ENCODE measurements around the gene TOR2A.

The TOR2A gene

DNA sequence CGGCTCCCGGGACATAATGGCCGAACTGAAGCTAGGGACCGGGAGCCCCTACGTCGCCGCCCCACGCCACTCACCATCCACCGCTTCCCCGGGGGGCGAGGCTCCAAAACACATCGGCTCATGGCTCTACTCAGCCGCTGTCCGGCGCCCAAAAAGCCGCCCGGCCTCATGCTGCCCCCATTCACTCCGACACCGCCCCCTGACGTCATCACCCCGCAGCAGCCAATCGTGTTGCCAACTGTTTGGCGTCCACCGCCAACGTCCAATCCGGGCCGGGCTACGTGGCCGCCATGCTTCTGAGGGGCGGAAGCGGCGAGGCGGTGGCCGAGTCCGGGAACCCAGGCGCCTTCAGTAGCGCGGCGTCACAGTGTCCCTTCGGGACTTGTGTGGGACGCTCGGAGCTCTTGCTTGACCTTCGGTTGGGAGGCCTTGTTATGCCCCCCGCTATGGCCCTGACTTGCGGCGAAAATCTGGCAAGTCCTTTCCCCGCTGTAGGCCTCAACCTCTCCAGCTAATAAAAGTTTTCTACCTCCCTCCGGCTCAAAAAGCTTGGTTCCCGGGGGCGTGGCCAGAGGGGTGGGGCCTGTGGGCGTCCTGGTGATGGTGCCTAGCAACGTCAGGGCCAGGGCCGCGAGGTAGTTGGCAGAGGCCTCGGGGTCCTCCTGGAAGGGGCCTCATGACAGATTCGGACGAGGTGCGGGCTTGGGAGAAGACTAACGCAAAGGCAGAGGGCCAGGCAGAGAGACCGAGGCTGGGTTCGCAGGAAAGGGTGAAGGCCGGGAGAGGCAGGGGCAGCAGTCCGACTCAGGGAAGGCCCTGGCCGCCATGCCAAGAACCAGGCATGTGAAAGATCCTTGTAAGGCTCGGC lies 19.4 kb downstream of the TOR2A start, which contains the start of the genes PTRH1 and TTC16:
Gene PTRH1 (minus strand): TSS at position 194 of the 868 bp plus-strand sequence. CDS start 24 bp downstream, at position 170.
Gene TTC16 (plus strand): TSS at position 610 of the 868 bp plus-strand sequence. CDS start 67 bp downstream, at position 677.
- DNase-seq, result peak; percentile 85

DNA sequence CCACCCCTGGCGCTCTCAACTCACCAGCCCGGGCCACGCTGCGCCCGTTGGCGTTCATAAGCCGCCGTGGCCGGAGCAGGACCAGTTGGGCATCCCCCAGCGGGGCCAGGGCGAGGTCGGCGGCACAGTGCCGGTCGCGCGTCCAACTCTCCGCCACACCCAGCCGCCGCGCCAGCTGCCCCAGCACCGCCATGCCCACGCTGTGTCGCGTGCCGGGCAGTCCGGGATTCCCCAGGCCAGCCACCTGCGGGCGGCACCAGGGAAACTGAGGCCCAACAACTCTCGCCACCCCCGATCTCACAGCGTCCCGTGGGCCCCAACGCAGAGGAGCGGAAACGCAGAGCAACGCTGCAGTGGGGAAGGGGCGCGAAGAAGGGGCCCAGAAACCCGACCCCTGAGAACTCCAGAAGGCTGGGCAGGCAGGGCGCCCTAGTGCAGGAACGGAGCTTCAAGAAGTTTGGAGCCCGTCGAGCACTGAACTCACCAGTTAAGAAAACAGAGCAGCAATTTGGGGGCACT lies 20.1 kb downstream of the TOR2A start:
- no peak for DNase-seq

DNA sequence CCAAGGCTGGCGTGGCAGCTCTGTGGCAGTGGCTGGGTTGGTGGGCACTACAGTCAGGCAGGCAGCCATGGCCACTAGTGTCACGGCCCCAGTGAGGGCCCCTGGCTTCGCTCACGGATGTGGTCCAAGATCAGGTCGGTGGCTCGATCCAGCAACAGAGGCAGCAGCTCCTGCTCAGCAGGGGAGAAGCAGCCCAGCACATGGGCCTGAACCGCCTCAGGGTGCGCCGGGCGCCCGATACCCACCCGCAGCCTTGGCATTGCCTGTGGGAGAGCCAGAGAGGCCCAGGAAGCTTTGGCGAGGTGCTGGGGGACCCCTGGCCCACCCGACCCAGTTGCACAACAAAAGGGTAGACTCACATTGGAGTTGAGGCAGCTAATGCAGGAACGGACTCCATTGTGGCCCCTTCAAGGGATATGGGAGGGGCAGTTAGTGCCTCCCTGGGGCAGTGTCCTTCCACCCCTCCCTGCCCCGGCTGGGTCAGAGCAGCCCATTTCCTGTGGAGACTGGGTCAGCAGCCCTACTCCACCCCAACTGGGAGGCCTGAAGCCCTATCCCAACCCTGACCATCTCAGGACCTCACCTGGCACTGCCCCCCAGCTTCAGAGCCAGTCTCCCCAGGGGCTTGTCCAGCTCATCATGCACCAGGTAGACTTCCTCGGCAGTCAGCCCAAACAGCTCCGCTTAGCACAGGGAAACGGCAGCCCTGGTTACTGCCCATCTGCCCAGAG lies 20.9 kb downstream of the TOR2A start:
- no peak for DNase-seq

DNA sequence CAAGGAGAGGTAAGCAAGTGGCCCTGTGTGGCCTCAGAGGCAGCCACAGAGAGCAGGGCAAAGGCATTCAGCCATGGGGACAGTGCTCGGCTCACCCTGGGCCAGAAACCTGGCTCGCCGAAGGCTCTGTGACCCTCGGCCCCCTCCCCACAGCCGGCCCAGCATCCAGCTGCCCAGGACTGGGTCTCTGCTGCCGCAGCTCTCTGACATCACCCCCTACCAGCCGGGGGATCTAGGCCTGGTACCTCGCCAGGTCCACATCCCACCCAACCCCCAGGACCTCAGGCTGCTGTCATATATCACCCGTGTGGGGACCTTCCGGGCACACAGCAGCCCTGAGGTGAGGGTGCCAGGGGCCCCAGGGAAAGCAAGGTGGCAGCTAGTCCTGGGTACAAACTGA lies 22.2 kb downstream of the TOR2A start:
- no peak for DNase-seq

DNA sequence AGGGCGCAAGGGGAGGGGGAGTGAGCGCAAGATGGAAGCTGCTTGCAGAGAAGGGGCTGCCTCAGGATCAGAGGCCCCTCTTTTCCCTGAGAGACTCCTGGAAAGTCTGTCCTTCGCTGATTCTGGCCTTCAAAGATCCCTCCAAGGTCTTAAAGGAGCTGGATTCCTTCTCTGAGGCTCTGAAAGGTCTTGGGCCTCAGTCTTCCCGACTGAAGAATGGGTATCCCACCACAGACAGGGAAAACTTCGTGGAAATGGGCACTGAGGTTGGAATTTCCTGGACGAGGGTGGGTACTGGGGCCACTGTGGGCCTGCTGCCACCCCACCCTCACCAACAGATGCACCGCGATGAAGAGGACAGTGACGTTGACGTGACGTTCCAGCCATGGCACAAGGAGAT lies 22.7 kb downstream of the TOR2A start:
- no peak for DNase-seq

DNA sequence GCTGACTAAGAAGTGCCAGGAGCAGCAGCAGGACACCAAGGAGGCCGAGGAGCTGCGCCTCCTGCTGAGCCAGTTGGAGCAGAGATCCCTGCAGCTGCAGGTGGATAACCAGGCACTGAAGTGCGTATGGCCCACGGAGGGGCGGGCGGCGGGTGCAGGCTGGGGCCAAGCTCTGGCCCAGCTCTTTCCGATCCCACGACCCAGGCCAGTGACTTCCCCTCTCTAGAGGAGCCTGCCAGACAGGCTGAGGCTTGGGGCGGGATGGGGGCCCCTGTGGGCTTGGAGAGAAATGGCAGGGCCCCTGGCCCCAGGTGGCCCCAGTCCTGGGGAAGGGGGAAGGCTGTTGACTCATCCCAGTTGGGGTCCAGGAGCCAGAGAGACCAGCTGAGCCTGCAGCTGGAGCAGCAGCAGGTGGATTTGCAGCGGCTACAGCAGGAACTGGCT lies 23.2 kb downstream of the TOR2A start:
- peak; percentile 88 for DNase-seq

DNA sequence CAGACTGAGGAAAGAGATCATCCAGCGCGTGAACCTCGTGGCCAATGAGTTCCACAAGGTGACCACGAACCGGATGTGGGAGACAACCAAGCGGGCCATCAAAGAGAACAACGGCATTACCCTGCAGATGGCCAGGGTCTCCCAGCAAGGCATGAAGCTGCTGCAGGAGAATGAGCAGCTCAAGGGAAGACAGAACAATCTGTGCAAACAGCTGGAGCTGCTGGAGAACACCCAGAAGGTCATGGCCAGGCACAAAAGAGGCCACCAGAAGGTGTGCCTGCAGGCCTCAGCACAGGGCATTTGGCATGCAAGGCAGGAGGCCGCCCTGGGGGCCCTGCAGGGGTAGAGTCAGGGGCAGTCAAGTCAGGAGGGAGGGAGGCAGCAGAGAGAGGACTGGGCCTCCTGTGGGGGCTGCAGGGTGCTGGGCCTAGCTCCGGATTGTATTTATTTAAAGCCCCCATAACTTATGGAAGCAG lies 23.8 kb downstream of the TOR2A start:
- no peak for DNase-seq

DNA sequence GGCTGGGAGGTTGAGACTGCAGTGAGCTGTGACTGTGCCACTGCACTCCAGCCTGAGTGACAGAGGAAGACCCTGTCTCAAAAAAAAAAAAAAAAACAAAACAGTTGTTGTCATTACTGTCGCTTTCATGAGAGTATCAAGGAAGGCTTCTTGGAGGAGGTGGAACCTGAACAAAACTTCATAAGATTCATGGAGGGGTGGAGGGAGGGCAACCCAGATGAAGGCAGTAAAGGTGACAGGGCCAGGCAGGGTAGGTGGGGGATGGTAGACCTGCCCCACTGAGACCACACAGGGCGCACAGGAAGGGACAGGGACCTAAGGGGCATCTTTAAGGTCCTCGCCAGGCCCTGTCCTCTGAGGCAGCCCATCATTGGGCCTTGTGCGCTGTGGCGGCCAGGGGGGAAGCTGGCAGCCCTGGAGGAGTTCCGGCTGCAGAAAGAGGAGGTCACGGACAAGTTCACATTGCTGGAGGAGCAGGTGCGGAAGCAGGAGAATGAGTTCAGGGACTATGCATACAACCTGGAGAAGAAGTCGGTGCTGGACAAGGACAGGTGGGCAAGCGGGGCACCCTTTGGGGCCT lies 24.8 kb downstream of the TOR2A start:
- DNase-seq, result no peak

DNA sequence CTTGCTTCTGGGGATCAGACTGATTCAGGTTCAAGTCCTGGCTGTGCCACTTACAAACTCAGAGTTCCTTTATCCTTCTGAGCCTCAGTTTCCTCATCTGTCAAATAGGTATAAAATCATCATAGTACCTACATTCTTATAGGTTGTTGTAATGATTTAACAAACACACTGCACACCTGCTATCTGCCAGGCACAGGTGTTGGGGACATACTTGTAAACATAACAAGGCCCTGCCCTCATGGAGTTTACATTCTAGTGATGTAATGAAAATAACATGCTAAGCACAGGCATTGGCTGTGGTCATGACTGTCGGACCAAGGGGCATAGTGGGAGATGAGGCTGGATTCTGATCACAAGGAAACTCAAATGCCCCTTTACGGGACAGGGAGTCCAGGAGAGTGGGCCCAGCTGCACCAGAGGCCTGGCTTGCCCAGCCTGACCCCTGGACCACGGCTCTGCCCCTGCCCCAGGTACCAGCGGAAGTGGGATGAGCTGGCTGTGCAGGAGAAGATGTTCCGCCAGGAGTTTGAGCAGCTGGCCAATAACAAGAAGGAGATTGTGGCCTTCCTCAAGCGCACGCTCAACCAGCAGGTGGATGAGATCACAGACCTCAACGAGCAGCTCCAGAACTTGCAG lies 26.0 kb downstream of the TOR2A start:
- no peak for DNase-seq

DNA sequence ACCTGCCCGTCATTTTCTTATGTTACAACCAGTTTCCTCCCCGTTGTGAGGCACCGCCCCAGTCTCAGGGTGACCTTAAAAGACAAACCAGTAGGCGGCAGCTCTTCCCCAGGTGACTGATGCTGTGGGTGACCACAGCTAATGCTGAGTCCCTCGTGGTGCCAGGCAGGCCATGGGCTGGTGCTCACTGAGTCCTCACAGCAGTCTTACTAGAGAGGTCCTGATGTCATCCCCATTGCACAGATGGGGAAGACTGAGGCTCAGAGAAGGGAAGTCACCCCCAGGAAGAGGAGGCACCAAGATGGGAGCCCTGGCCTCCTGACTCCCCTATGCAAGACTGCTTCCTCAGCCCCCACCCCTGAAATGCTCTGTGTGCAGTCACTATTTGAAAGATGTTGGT lies 27.3 kb downstream of the TOR2A start:
- no peak for DNase-seq

DNA sequence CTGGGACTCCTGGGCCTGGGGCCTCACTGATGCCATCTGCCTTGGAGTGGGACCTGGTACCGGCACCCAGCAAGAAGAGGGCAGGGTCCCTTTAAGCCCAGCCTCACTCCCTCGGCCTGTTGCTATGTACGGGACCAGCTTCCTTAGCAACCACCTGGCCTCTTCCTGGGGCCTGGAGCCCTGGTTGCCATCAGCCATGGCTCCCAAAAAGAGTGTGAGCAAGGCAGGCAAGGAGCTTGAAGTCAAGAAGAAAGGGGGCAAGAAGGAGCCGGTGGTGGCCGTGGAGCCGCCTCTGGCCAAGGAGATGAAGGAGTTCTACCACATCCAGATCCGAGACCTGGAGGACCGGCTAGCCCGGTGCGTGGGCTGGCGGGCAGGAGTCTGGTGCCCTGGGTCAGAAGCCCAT lies 28.3 kb downstream of the TOR2A start, which contains the start of gene CFAP157:
Gene CFAP157 (plus strand): TSS at position 153 of the 406 bp plus-strand sequence. CDS start 44 bp downstream, at position 197.
- DNase-seq, result no peak

DNA sequence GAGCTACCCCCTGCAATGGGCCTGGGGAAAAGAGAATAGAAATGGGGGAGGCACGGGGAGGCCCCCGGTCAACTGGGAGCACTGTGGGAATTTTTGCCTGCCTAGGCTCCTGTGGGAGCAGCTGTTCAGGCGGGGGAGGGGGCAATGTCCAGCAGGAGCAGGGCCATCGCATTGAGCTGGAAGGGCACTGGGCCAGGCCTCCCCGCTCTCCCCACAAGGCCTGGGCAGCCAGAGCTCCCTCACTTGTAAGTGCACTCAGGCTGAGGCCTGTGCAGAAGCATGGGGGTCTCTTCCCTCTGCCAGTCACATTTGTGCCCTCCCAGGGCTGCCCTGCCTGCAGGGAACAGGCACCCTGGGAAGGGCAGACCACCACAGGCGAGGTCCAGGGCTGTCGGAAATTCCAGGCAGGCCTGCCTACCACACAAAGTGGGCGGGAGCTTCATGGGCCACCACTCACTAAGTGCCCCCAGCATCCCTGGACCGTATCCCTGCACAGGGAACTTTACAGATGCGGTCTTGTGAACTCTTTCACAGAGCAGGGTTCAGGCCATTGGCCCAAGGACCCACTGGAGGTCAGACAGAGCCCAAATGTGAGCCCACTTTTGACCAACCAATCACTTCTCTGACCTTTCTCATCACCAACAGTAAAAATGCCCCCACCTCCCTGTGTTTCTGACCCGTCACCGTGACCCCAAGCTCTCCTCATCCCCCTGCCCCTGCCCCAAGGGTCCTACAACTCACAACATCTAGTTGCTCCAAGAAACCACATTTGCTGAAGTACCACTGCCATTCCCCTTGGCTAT lies 29.3 kb downstream of the TOR2A start:
- no peak for DNase-seq

DNA sequence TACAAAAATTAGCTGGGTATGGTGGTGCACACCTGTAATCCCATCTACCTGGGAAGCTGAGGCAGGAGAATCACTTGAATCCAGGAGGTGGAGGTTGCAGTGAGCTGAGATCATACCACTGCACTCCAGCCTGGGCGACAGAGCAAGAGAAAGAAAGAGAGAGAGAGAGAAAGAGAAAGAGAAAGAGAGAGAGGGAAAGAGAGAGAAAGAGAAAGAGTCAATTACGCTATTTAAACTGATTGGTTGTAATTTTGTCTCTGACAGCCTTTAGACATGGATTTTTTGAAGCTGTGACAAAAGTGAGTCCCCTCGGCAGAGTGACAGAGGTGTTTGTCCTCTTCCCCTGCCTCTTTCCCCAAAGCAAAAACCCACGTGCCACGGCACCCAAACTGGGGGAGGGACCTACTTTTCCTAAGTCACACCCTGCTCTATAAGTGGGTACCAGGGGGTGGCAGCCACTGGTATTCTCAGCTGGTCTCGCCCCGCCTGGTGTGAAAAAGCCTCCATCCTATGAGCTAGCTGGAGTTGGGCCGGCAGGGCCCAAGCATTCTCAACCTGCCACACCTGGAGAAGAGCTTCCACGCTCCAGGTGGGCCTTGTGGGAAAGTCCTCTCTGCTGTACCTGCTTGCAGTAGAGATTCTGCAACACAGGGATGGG lies 31.7 kb downstream of the TOR2A start:
- DNase-seq, result no peak

DNA sequence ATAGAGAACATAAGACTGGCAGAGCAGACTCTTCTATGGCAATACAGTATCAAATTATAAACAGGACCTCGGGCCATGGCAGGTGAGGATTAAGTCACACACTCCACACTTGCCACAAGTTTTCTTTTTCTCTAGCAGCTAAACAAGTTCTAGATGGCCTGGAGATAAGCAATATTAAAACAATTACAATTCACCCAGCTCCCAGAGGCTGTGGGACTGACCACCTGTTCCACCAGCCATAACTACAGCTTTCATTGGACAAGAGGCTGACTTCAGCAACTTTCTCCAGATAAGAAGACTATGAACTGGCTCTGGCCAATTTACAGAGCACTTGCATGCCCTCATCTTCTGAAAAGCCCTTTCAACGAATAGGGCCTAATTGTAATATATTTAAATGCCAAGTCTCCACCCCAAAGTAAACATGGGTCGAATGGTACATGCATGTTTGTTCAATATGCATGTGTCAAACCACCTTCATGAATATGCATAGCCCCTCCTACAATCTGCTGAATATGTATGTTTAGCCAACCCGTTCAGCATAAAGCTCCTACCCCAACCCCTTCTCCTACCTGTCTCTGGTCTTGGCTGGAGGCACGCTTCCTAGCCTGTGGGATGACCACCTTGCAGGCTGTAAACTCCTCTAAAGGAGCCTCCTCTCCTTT lies 34.4 kb downstream of the TOR2A start:
- no peak for DNase-seq

DNA sequence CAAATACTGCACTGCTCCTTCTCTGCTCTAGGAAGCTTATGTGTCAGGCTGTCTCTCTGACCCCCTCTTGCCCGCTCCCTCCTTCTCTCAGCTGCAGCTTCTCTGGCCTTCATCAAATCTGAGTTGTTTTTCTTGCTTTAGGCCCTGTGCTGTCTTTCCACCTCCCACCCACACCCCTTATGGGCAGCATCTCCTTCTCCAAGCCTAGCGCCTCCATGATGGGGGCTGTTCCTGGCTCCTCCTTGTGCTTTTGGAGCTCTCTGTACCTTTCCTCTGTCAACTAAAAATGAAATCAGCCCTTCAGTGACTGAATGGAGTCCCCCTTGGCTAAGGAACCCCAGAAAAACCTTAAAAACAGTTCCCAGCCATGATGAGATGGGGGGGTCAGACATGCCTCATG lies 35.0 kb downstream of the TOR2A start:
- DNase-seq, result no peak

DNA sequence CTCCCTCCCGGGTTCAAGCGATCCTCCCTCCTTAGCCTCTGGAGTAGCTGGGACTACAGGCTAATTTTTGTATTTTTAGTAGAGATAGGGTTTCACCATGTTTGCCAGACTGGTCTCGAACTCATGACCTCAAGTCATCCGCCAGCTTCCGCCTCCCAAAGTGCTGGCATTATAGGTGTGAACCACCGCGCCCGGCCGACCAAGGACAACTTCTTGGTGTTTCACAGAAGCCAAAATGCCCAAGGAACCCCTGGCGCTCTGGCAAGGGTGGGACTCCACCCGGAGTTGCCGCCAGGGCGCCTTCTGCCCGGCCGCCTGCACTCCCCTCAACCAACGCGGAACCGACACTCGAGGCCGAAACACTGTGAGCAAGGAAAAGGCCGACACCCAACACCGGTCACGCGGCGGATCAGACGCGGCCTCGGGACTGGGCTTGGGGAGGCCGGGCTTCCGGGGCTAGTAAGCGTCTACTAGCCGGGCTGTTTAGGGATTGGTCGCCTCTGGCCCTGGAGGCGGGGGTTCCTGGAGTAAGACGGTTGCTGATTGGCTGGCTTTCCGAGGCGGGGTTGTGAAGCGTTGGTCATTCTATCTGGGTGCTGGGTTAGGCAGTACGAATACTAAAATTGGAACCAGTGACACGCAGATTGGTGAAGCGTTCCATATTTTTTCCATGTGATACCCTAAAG lies 36.0 kb downstream of the TOR2A start:
- DNase-seq, result no peak

DNA sequence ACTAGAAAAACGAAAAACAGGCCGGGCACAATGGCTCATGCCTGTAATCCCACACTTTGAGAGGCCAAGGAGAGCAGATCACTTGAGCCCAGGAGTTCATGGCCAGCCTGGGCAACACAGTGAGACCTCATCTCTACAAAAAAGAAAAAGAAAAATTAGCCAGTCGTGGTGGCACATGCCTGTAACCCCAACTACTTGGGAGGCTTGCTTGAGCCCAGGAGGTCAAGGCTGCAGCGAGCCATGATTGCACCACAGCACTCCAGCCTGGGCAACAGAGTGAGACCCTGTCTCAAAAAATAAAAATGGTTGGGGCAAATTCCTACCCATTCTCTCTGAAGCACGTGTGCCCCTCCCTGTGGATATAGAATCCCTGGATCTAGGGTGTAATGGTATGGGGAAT lies 36.7 kb downstream of the TOR2A start:
- no peak for DNase-seq

DNA sequence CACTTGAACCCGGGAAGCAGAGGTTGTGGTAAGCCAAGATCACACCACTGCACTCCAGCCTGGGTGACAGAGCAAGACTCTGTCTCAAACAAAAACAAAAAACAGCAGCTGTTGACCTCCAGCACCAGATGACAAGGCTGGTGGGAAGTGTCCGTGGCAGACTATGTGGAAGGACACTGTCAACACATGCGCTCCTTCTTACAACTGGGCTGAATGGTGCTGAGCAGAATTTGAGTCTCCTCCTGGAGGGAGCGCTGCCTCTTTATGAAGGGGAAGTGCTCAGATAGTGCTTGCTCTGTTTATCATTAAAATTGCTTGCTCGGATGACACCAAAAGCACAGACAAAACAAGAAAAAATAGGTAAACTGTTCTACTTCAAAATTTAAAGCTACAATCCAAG lies 37.5 kb downstream of the TOR2A start:
- no peak for DNase-seq

DNA sequence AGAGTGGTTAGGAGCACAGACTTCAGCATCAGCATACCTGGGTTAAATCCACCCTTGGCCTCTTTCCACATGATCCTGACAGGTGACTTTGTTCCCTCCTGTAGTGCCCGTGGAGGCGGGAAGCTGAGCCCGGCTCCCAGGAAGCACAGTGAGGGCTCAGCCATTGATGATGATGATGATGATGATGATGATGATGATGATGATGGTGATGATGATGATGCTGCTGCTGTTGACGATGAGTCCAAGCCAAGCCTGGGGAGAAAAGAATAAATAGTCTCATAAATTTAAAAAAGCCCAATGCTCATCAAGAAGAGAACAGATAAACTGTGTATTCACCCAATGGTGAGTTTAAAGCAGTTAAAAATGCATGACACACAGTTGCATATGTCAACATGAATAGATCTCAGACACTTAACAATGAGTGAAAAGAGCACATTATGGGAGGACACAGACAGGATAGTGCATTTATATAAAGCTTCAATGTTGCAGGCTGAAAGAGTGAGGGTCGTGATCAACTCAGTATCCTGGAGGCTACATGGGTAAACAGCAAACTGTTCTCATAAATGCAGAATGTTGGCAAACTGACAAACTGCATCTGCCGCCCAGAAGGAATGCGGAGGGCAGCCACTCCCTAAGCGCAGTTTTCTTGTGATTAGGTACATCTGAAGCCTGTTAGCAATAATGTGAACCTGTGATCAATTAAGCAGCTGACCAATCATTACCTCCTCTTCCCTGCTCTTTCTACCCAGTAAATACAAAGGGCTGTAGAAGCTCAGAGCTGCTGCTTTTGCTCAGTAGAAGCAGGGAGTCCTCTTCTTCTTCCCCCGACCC lies 40.0 kb downstream of the TOR2A start:
- DNase-seq, result no peak

Measured in NCI-H1417 treated with DMSO at 0.1 percent for 48 hours (cell line).